WTC11 (cell line): ENCODE measurements around the gene OXT. TPM values are rescaled to one million over a fixed set of nuclear protein-coding genes. Genes with fewer than 3 reads are reported as not detected.
"Not testable (repeated sequence)": the region's sequence is repeated elsewhere in the genome, so short reads cannot be mapped to it uniquely, and the experiment has no call there.

ENCODE experiments used
- ATAC-seq: fragments of 200-7000 bp; cut with Tn5 transposase; 2 replicates; pipeline ENCODE4 v1.10.0; 2021; ENCODE audit warnings: mild to moderate bottlenecking, moderate library complexity
- CTCF ChIA-PET: fragments of 300-600 bp; sonication (Branson Sonifier 250); formaldehyde crosslinking; loops from one replicate; lab custom pipeline; 2021; ENCODE audit warnings: antibody characterized with exemption; lab: Charles Lee
- POLR2A ChIA-PET: fragments of 350-600 bp; sonication (Branson Sonifier 250); formaldehyde crosslinking; loops from one replicate; lab custom pipeline; 2021; ENCODE audit warnings: antibody characterized with exemption; lab: Charles Lee
- DNase-seq: peaks from one replicate; pipeline ENCODE4 v3.0.0; 2021; ENCODE audit warnings: low spot score
- H3K27ac Mint-ChIP-seq: 2 replicates; pipeline ENCODE4 v1.8.0; 2021; ENCODE audit warnings: mixed read lengths
- H3K27me3 Mint-ChIP-seq: 2 replicates; pipeline ENCODE4 v1.8.0; 2021; ENCODE audit warnings: low read depth, mild to moderate bottlenecking, moderate library complexity, mixed read lengths
- H3K36me3 Mint-ChIP-seq: 2 replicates; pipeline ENCODE4 v1.8.0; 2021; ENCODE audit warnings: mixed read lengths
- H3K4me1 Mint-ChIP-seq: 2 replicates; pipeline ENCODE4 v1.8.0; 2022; ENCODE audit warnings: mixed read lengths
- H3K4me3 Mint-ChIP-seq: 2 replicates; pipeline ENCODE4 v1.8.0; 2021; ENCODE audit warnings: mild to moderate bottlenecking, moderate library complexity, mixed read lengths
- H3K9me3 Mint-ChIP-seq: 2 replicates; pipeline ENCODE4 v1.8.0; 2021; ENCODE audit warnings: mixed read lengths
- ATF1 ChIP-seq: sonication (generic); formaldehyde crosslinking; IDR thresholded peaks from 2 replicates; pipeline ENCODE4 v1.8.1; 2023; ENCODE audit warnings: mild to moderate bottlenecking, moderate library complexity, missing genetic modification reagents
- CBFB ChIP-seq: sonication (generic); formaldehyde crosslinking; IDR thresholded peaks from 2 replicates; pipeline ENCODE4 v1.8.1; 2022; ENCODE audit warnings: mild to moderate bottlenecking, low read depth, missing genetic modification reagents
- CREB1 ChIP-seq: sonication (generic); formaldehyde crosslinking; IDR thresholded peaks from 2 replicates; pipeline ENCODE4 v1.8.0; 2023; ENCODE audit warnings: mild to moderate bottlenecking, missing genetic modification reagents
- EMX1 ChIP-seq: fragments of 250-450 bp; sonication (Bioruptor Pico); IDR thresholded peaks from 2 replicates; pipeline ENCODE4 v1.8.0; 2021; ENCODE audit warnings: mild to moderate bottlenecking
- ESRRA ChIP-seq: sonication (generic); formaldehyde crosslinking; IDR thresholded peaks from 2 replicates; pipeline ENCODE4 v1.8.1; 2022; ENCODE audit warnings: mild to moderate bottlenecking, missing genetic modification reagents, borderline replicate concordance
- ETV6 ChIP-seq: sonication (generic); formaldehyde crosslinking; IDR thresholded peaks from 2 replicates; pipeline ENCODE4 v1.8.1; 2022; ENCODE audit warnings: mild to moderate bottlenecking, missing genetic modification reagents
- FOXJ3 ChIP-seq: sonication (generic); formaldehyde crosslinking; IDR thresholded peaks from 2 replicates; pipeline ENCODE4 v1.9.0; 2021; ENCODE audit warnings: missing genetic modification reagents, mild to moderate bottlenecking, borderline replicate concordance
- GABPB1 ChIP-seq: sonication (generic); formaldehyde crosslinking; IDR thresholded peaks from 2 replicates; pipeline ENCODE4 v1.8.1; 2023; ENCODE audit warnings: mild to moderate bottlenecking, missing genetic modification reagents
- MXD4 ChIP-seq: fragments of 250-450 bp; sonication (Bioruptor Pico); IDR thresholded peaks from 2 replicates; pipeline ENCODE4 v1.8.0; 2021; ENCODE audit warnings: mild to moderate bottlenecking, moderate library complexity, borderline replicate concordance
- MYBL2 ChIP-seq: sonication (generic); formaldehyde crosslinking; IDR thresholded peaks from 2 replicates; pipeline ENCODE4 v1.8.1; 2023; ENCODE audit warnings: mild to moderate bottlenecking, moderate library complexity, missing genetic modification reagents
- NFYB ChIP-seq: sonication (generic); formaldehyde crosslinking; conservative IDR thresholded peaks from 2 replicates; pipeline ENCODE4 v1.8.0; 2022; ENCODE audit warnings: low read depth, missing genetic modification reagents
- PRRX2 ChIP-seq: fragments of 250-450 bp; sonication (Bioruptor Pico); IDR thresholded peaks from 2 replicates; pipeline ENCODE4 v1.8.0; 2021; ENCODE audit warnings: mild to moderate bottlenecking
- TCF7 ChIP-seq: sonication (generic); formaldehyde crosslinking; IDR thresholded peaks from 2 replicates; pipeline ENCODE4 v1.8.0; 2022; ENCODE audit warnings: mild to moderate bottlenecking, low read depth, missing genetic modification reagents, moderate library complexity
- ZNF138 ChIP-seq: sonication (generic); formaldehyde crosslinking; conservative IDR thresholded peaks from 2 replicates; pipeline ENCODE4 v1.8.1; 2022; ENCODE audit warnings: mild to moderate bottlenecking, moderate library complexity, missing genetic modification reagents
- ZNF416 ChIP-seq: fragments of 250-450 bp; sonication (Bioruptor Pico); IDR thresholded peaks from 2 replicates; pipeline ENCODE4 v1.9.0; 2021; ENCODE audit warnings: mild to moderate bottlenecking, inconsistent platforms
- total RNA-seq: library from RNA; stranded (reverse); gene quantifications from 3 replicates; pipeline ENCODE4 v1.2.3, GENCODE V29; 2021
- TF ChIP-seq, protein P1 (sequence below): sonication (generic); formaldehyde crosslinking; IDR thresholded peaks from 2 replicates; pipeline ENCODE4 v1.8.1; 2022; ENCODE audit warnings: mild to moderate bottlenecking, missing genetic modification reagents, moderate library complexity, borderline replicate concordance
- TF ChIP-seq, protein P2 (sequence below): sonication (generic); formaldehyde crosslinking; IDR thresholded peaks from 2 replicates; pipeline ENCODE4 v1.8.1; 2023; ENCODE audit warnings: mild to moderate bottlenecking, moderate library complexity, missing genetic modification reagents
- TF ChIP-seq, protein P3 (sequence below): sonication (generic); formaldehyde crosslinking; IDR thresholded peaks from 2 replicates; pipeline ENCODE4 v1.8.1; 2023; ENCODE audit warnings: mild to moderate bottlenecking, missing genetic modification reagents, moderate library complexity
- TF ChIP-seq, protein P4 (sequence below): sonication (generic); formaldehyde crosslinking; IDR thresholded peaks from 2 replicates; pipeline ENCODE4 v1.8.1; 2022; ENCODE audit warnings: missing genetic modification reagents, borderline replicate concordance
- TF ChIP-seq, protein P5 (sequence below): sonication (generic); formaldehyde crosslinking; IDR thresholded peaks from 2 replicates; pipeline ENCODE4 v1.8.0; 2022; ENCODE audit warnings: mild to moderate bottlenecking, missing genetic modification reagents

The OXT gene
- total RNA-seq, 1 experiment from 2014 or later: not detected

DNA sequence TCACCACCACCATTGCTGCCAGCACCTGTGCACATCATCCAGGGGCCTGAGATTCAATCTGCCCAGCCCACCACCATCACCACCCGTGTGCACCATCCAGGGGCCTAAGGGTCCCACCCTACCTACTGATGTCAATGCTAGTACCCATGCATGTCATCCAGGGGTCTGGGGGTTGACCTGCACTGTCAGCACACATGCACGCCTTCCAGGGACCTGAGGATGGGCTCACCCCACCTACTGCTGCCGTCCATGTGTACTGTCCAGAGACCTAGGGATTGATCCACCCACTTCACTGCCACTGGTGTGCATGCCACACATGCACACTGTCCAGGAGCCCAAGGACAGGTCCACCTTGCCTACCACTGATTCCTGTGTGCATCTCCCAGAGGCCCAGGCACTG lies 11.9 kb upstream of the OXT start:
- no peaks in the 10 kb centered on the region for H3K36me3 Mint-ChIP-seq
- ChIA-PET CTCF (no interaction called here), POLR2A (no interaction called here)

DNA sequence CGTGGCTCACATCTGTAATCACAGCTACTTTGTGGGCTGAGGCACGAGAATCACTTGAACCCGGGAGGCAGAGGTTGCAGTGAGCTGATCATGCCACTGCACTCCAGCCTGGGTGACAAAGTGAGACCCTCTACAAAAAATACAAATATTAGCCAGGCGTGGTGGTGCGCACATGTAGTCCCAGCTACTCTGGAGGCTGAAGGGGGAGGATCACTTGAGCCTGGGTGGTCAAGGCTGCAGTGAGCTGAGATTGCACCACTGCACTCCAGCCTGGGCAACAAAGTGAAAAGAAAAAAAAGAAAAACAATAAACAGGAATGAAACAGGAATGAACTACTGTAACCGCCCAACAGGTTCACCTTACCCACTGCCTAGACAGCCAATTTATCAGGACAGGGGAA lies 7.3 kb upstream of the OXT start:
- H3K27ac Mint-ChIP-seq, H3K36me3 Mint-ChIP-seq, H3K27me3 Mint-ChIP-seq, H3K9me3 Mint-ChIP-seq, POLR2A ChIA-PET, DNase-seq, H3K4me3 Mint-ChIP-seq, H3K4me1 Mint-ChIP-seq, ATAC-seq: not testable (repeated sequence)
- CTCF ChIA-PET: interaction anchor here (1.4 kb wide), 1 partner anchor 10 kb away, joined by 4 read pairs; no protein-coding TSS in a partner anchor

More for the DNA sequence above, 11.9 kb upstream of the OXT start:
- H3K4me1 Mint-ChIP-seq: no peaks in the 10 kb centered on the region
- no peak for ATAC-seq
- H3K27me3 Mint-ChIP-seq: no peaks in the 10 kb centered on the region; the same call in 1 of the 2 replicates
- H3K27ac Mint-ChIP-seq: no peak overlapping the region
- no peak for DNase-seq
- H3K9me3 Mint-ChIP-seq: no peaks in the 10 kb centered on the region
- H3K4me3 Mint-ChIP-seq: no peak overlapping the region
- TF ChIP-seq MYBL2 (CRISPR knock-in tag): no peak
- TF ChIP-seq TCF7 (CRISPR knock-in tag): no peak
- TF ChIP-seq CBFB (CRISPR knock-in tag): no peak
- TF ChIP-seq ATF1: no peak
- TF ChIP-seq, protein P1, sequence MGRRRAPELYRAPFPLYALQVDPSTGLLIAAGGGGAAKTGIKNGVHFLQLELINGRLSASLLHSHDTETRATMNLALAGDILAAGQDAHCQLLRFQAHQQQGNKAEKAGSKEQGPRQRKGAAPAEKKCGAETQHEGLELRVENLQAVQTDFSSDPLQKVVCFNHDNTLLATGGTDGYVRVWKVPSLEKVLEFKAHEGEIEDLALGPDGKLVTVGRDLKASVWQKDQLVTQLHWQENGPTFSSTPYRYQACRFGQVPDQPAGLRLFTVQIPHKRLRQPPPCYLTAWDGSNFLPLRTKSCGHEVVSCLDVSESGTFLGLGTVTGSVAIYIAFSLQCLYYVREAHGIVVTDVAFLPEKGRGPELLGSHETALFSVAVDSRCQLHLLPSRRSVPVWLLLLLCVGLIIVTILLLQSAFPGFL (CRISPR knock-in tag): no peak
- TF ChIP-seq, protein P2, sequence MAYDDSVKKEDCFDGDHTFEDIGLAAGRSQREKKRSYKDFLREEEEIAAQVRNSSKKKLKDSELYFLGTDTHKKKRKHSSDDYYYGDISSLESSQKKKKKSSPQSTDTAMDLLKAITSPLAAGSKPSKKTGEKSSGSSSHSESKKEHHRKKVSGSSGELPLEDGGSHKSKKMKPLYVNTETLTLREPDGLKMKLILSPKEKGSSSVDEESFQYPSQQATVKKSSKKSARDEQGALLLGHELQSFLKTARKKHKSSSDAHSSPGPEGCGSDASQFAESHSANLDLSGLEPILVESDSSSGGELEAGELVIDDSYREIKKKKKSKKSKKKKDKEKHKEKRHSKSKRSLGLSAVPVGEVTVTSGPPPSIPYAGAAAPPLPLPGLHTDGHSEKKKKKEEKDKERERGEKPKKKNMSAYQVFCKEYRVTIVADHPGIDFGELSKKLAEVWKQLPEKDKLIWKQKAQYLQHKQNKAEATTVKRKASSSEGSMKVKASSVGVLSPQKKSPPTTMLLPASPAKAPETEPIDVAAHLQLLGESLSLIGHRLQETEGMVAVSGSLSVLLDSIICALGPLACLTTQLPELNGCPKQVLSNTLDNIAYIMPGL (CRISPR knock-in tag): no peak
- no peak for TF ChIP-seq PRRX2 (CRISPR knock-in tag)
- TF ChIP-seq FOXJ3: no peak
- TF ChIP-seq ESRRA (CRISPR knock-in tag): no peak
- TF ChIP-seq, protein P3, sequence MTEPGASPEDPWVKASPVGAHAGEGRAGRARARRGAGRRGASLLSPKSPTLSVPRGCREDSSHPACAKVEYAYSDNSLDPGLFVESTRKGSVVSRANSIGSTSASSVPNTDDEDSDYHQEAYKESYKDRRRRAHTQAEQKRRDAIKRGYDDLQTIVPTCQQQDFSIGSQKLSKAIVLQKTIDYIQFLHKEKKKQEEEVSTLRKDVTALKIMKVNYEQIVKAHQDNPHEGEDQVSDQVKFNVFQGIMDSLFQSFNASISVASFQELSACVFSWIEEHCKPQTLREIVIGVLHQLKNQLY (CRISPR knock-in tag): no peak
- no peak for TF ChIP-seq EMX1
- no peak for TF ChIP-seq CREB1 (CRISPR knock-in tag)

DNA sequence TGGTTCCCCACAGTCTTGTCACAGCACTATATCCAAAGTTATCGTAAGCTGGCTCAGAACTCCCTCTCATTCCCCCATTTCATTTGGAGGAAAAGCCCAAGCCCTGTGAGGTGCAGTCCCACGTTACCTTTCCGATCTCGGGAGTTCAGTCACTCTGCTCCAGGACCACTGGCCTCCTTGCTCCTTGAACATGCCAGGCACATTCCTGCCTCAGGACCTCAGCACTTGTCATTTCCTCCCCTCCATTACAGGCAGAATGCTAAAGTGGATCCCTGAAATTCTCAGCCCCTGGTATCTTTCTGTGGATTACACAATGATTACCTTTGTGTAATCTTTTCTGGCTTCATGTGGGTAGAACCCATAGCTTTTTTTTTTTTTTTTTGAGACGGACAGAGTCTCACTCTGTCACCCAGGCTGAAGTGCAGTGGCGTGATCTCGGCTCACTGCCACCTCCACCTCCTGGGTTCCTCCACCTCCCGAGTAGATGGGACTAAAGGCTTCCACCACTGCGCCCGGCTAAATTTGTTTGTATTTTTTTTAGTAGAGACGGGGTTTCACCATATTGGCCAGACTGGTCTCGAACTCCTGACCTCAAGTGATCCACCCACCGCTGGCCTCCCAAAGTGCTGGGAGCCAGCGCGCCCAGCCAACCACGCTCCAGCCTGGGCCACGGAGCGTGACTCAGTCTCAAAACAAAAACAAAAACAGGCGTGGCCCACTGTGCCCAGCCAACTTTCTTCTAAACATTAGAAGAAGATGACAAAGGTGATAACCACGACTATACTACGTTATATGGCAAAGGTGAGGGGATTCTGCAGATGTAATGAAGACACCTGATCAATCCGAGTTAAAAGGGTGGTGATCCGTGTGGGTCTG lies 4.0 kb upstream of the OXT start:
- ChIA-PET CTCF (interaction anchor here (0.6 to 1.5 kb wide), 2 partner anchors 14 to 48 kb away, joined by 3 to 5 read pairs; no protein-coding TSS in a partner anchor), POLR2A (no interaction called here)
- Mint-ChIP-seq H3K4me1 (peaks cover 2% of the 10 kb centered on the region), H3K4me3 (no peak overlapping the region), H3K27ac (no peak overlapping the region), H3K36me3 (no peaks in the 10 kb centered on the region), H3K27me3 (peaks cover 23% of the 10 kb centered on the region), H3K9me3 (no peaks in the 10 kb centered on the region)
- ATAC-seq: no peak
- no peak for DNase-seq
- TF ChIP-seq ZNF416 (no peak), MXD4 (CRISPR knock-in tag) (no peak), ZNF138 (CRISPR knock-in tag) (no peak), ETV6 (no peak), GABPB1 (CRISPR knock-in tag) (no peak), NFYB (no peak)
- TF ChIP-seq, protein P4, sequence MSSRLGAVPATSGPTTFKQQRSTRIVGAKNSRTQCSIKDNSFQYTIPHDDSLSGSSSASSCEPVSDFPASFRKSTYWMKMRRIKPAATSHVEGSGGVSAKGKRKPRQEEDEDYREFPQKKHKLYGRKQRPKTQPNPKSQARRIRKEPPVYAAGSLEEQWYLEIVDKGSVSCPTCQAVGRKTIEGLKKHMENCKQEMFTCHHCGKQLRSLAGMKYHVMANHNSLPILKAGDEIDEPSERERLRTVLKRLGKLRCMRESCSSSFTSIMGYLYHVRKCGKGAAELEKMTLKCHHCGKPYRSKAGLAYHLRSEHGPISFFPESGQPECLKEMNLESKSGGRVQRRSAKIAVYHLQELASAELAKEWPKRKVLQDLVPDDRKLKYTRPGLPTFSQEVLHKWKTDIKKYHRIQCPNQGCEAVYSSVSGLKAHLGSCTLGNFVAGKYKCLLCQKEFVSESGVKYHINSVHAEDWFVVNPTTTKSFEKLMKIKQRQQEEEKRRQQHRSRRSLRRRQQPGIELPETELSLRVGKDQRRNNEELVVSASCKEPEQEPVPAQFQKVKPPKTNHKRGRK (CRISPR knock-in tag): no peak
- TF ChIP-seq, protein P5, sequence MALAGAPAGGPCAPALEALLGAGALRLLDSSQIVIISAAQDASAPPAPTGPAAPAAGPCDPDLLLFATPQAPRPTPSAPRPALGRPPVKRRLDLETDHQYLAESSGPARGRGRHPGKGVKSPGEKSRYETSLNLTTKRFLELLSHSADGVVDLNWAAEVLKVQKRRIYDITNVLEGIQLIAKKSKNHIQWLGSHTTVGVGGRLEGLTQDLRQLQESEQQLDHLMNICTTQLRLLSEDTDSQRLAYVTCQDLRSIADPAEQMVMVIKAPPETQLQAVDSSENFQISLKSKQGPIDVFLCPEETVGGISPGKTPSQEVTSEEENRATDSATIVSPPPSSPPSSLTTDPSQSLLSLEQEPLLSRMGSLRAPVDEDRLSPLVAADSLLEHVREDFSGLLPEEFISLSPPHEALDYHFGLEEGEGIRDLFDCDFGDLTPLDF (CRISPR knock-in tag): no peak
